IMR-90 (cell line): ENCODE results near the gene NUP107.

Experiments
- BHLHE40 ChIP-seq: fragments of 150-350 bp; IDR thresholded peaks from 2 replicates; pipeline ENCODE4 v1.6.1; 2016; ENCODE audit warnings: mild to moderate bottlenecking, low read depth, low read length
- CEBPB ChIP-seq: IDR thresholded peaks from 2 replicates; pipeline ENCODE4 v1.6.1; 2012; ENCODE audit warnings: low read depth, low read length, improper control_type of control experiment
- CHD1 ChIP-seq: IDR thresholded peaks from 2 replicates; pipeline ENCODE4 v1.6.1; 2012; ENCODE audit warnings: low read depth, low read length, improper control_type of control experiment
- FOS ChIP-seq: fragments of 150-350 bp; IDR thresholded peaks from 2 replicates; pipeline ENCODE4 v1.6.1; 2016; ENCODE audit warnings: low read depth, low read length
- MXI1 ChIP-seq: IDR thresholded peaks from 2 replicates; pipeline ENCODE4 v1.6.1; 2012; ENCODE audit warnings: low read depth, mild to moderate bottlenecking, low read length, moderate library complexity, borderline replicate concordance
- NFE2L2 ChIP-seq: fragments of 150-350 bp; IDR thresholded peaks from 2 replicates; pipeline ENCODE4 v1.6.1; 2016; ENCODE audit warnings: low read depth, mild to moderate bottlenecking, low read length
- POLR2A ChIP-seq: IDR thresholded peaks from 2 replicates; pipeline ENCODE4 v1.6.1; 2012; ENCODE audit warnings: mild to moderate bottlenecking, low read depth, low read length
- RAD21 ChIP-seq: IDR thresholded peaks from 2 replicates; pipeline ENCODE4 v1.6.1; 2012; ENCODE audit warnings: low read length, improper control_type of control experiment
- RFX5 ChIP-seq: IDR thresholded peaks from 2 replicates; pipeline ENCODE4 v1.8.0; 2012; ENCODE audit warnings: low read depth, mild to moderate bottlenecking, low read length, moderate library complexity
- SMC3 ChIP-seq: fragments of 150-350 bp; IDR thresholded peaks from 2 replicates; pipeline ENCODE4 v1.6.1; 2016; ENCODE audit warnings: low read depth, mild to moderate bottlenecking, antibody characterized with exemption, low read length, moderate library complexity
- TF ChIP-seq, protein P1 (sequence below): conservative IDR thresholded peaks from 2 replicates; pipeline ENCODE4 v1.5.1; 2012; ENCODE audit warnings: mild to moderate bottlenecking, low read depth, low read length, improper control_type of control experiment
- TF ChIP-seq, protein P2 (sequence below): fragments of 150-350 bp; IDR thresholded peaks from 2 replicates; pipeline ENCODE4 v1.6.1; 2016; ENCODE audit warnings: low read depth, mild to moderate bottlenecking, low read length, moderate library complexity, borderline replicate concordance
- TF ChIP-seq, protein P3 (sequence below): fragments of 150-350 bp; IDR thresholded peaks from 2 replicates; pipeline ENCODE4 v1.6.1; 2017; ENCODE audit warnings: mild to moderate bottlenecking, antibody characterized with exemption, low read length, low read depth

DNA sequence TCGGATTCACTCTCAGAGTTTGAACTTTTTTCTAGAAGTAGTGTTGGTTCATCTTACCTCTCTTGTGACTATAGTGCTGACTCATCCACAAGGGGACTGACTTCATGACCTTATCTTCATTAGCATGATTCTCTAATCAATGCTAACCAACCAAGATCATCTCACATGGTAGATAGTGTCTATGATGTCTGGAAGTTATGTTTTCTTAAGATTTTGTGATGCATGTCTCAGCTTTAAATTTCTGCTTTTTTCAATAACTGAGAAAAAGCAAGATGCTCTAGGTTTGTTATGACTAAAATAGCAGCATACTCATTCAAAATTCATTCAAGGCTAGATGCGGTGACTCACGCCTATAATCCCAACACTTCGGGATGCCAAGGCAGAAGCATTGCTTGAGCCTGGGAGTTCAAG lies 46.9 kb downstream of the NUP107 start:
- TF ChIP-seq POLR2A (no peak), BHLHE40 (0 out of 2 replicates have a peak, but pooled peaks have one; percentile 8), RAD21 (no peak), RFX5 (no peak), CEBPB (peak; percentile 30; the same call in 1 of the 2 replicates), CHD1 (no peak), FOS (peak; percentile 79), SMC3 (no peak), NFE2L2 (peak; percentile 90), MXI1 (no peak)
- TF ChIP-seq, protein P1, sequence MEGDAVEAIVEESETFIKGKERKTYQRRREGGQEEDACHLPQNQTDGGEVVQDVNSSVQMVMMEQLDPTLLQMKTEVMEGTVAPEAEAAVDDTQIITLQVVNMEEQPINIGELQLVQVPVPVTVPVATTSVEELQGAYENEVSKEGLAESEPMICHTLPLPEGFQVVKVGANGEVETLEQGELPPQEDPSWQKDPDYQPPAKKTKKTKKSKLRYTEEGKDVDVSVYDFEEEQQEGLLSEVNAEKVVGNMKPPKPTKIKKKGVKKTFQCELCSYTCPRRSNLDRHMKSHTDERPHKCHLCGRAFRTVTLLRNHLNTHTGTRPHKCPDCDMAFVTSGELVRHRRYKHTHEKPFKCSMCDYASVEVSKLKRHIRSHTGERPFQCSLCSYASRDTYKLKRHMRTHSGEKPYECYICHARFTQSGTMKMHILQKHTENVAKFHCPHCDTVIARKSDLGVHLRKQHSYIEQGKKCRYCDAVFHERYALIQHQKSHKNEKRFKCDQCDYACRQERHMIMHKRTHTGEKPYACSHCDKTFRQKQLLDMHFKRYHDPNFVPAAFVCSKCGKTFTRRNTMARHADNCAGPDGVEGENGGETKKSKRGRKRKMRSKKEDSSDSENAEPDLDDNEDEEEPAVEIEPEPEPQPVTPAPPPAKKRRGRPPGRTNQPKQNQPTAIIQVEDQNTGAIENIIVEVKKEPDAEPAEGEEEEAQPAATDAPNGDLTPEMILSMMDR, result no peak
- TF ChIP-seq, protein P2, sequence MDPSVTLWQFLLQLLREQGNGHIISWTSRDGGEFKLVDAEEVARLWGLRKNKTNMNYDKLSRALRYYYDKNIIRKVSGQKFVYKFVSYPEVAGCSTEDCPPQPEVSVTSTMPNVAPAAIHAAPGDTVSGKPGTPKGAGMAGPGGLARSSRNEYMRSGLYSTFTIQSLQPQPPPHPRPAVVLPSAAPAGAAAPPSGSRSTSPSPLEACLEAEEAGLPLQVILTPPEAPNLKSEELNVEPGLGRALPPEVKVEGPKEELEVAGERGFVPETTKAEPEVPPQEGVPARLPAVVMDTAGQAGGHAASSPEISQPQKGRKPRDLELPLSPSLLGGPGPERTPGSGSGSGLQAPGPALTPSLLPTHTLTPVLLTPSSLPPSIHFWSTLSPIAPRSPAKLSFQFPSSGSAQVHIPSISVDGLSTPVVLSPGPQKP, result no peak
- TF ChIP-seq, protein P3, sequence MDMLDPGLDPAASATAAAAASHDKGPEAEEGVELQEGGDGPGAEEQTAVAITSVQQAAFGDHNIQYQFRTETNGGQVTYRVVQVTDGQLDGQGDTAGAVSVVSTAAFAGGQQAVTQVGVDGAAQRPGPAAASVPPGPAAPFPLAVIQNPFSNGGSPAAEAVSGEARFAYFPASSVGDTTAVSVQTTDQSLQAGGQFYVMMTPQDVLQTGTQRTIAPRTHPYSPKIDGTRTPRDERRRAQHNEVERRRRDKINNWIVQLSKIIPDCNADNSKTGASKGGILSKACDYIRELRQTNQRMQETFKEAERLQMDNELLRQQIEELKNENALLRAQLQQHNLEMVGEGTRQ, result no peak
